ENCODE measurements around the gene CDK5. TPM values are rescaled to one million over a fixed set of nuclear protein-coding genes. Genes with fewer than 3 reads are reported as not detected.
A peak's percentile ranks its signal among the peaks of the same experiment; 100 is the strongest.

Gene CDK5
- total and polyA plus RNA-seq, 9 of the 15 experiments (the other 6 are each of a cell fraction or from before 2014, with no cell fraction given) = 3.2 to 38.0 (median 27.5) TPM

GRCh38 chr7:151061213-151062110 lies 3.8 kb upstream of the CDK5 start (continued):
- no peak for TF ChIP-seq HMGXB4 (CRISPR knock-in tag; IDR thresholded peaks at IDR 0.05)
- TF ChIP-seq TFAP4 (CRISPR knock-in tag; IDR thresholded peaks at IDR 0.05; ENCODE audit: borderline replicate concordance) = 0 out of 2 replicates have a peak, but pooled peaks have one; percentile 2
- peak; percentile 53; the same call in 1 of the 2 replicates for TF ChIP-seq KDM2B (CRISPR knock-in tag; IDR thresholded peaks at IDR 0.05)
- no peak for TF ChIP-seq ZNF668 (CRISPR knock-in tag; IDR thresholded peaks at IDR 0.05)
- TF ChIP-seq AFF4 (CRISPR knock-in tag; IDR thresholded peaks at IDR 0.05) = peak; percentile 21; the same call in 1 of the 2 replicates
- TF ChIP-seq ZNF212 (CRISPR knock-in tag; IDR thresholded peaks at IDR 0.05) = no peak
- peak; percentile 46 for TF ChIP-seq SMARCE1 (IDR thresholded peaks at IDR 0.05)
- TF ChIP-seq, protein P1, sequence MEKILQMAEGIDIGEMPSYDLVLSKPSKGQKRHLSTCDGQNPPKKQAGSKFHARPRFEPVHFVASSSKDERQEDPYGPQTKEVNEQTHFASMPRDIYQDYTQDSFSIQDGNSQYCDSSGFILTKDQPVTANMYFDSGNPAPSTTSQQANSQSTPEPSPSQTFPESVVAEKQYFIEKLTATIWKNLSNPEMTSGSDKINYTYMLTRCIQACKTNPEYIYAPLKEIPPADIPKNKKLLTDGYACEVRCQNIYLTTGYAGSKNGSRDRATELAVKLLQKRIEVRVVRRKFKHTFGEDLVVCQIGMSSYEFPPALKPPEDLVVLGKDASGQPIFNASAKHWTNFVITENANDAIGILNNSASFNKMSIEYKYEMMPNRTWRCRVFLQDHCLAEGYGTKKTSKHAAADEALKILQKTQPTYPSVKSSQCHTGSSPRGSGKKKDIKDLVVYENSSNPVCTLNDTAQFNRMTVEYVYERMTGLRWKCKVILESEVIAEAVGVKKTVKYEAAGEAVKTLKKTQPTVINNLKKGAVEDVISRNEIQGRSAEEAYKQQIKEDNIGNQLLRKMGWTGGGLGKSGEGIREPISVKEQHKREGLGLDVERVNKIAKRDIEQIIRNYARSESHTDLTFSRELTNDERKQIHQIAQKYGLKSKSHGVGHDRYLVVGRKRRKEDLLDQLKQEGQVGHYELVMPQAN (IDR thresholded peaks at IDR 0.05; ENCODE audit: borderline replicate concordance) = peak; percentile 51; the same call in 1 of the 2 replicates
- peak; percentile 2 for TF ChIP-seq KDM5B (IDR thresholded peaks at IDR 0.05; ENCODE audit: insufficient replicate concordance, low read depth, low read length)
- TF ChIP-seq CXXC5 (CRISPR knock-in tag; IDR thresholded peaks at IDR 0.05) = peak; percentile 25; the same call in 1 of the 2 replicates
- no peak for TF ChIP-seq ZNF445 (CRISPR knock-in tag; IDR thresholded peaks at IDR 0.05; ENCODE audit: low read depth)
- TF ChIP-seq, protein P2, sequence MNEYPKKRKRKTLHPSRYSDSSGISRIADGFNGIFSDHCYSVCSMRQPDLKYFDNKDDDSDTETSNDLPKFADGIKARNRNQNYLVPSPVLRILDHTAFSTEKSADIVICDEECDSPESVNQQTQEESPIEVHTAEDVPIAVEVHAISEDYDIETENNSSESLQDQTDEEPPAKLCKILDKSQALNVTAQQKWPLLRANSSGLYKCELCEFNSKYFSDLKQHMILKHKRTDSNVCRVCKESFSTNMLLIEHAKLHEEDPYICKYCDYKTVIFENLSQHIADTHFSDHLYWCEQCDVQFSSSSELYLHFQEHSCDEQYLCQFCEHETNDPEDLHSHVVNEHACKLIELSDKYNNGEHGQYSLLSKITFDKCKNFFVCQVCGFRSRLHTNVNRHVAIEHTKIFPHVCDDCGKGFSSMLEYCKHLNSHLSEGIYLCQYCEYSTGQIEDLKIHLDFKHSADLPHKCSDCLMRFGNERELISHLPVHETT (CRISPR knock-in tag; conservative IDR thresholded peaks at IDR 0.05 in 1 of 2, IDR thresholded peaks at IDR 0.05 in 1 of 2) = no peak
- TF ChIP-seq HBP1 (CRISPR knock-in tag; IDR thresholded peaks at IDR 0.05) = peak; percentile 57; the same call in 1 of the 2 replicates

Data from K562 (cell line).